ENCODE measurements around the gene MYO15B. TPM values are rescaled to one million over a fixed set of nuclear protein-coding genes. Genes with fewer than 3 reads are reported as not detected.

MYO15B gene
- total and polyA plus RNA-seq, 2 of the 4 experiments (the other 2 are of a cell fraction): 0.18 to 0.65 TPM

- BruUV-seq (replicated peaks): no TSS peak
- H3K4ac ChIP-seq (ENCODE audit: low read depth, low read length): no peak overlapping the region
- ChIA-PET CTCF (no interaction called here), POLR2A (ENCODE audit: unreplicated experiment) (no interaction called here)
- no peak overlapping the region for H3K23ac ChIP-seq (ENCODE audit: low read depth, low read length)
- no peak overlapping the region for H2BK5ac ChIP-seq (ENCODE audit: low read depth, low read length, poor library complexity, severe bottlenecking)
- no peak overlapping the region for H3K18ac ChIP-seq (ENCODE audit: low read depth, low read length)
- H3K4me2 ChIP-seq (ENCODE audit: low read depth, low read length): no peak overlapping the region
- H4K5ac ChIP-seq (ENCODE audit: low read depth, low read length): no peak overlapping the region
- no peak overlapping the region for H3K9ac ChIP-seq (ENCODE audit: low read depth, low read length)
- no peak overlapping the region for H3K56ac ChIP-seq (ENCODE audit: extremely low read depth, insufficient read depth, low read length)
- H2AFZ ChIP-seq (replicated peaks; ENCODE audit: low read length, poor library complexity): no peak overlapping the region
- no peak overlapping the region for H3K27ac ChIP-seq (ENCODE audit: insufficient read depth, low read length)
- no peak overlapping the region for H4K8ac ChIP-seq (ENCODE audit: low read depth in 2 of 2, low read length in 2 of 2)
- H3K4me3 ChIP-seq (ENCODE audit: insufficient read depth, low read depth, low read length): no peak overlapping the region
- 66% methylated on average over 11 of the region's 38 CpGs; no CpG with 5 or more reads in 1 of the 2 experiments for WGBS, 2 experiments (ENCODE audit: extremely low coverage in 2 of 2, insufficient read length in 1 of 2)
- TF ChIP-seq BHLHE40 (IDR thresholded peaks at IDR 0.05; ENCODE audit: low read depth, low read length): no peak
- no peak for TF ChIP-seq NFE2L2 (IDR thresholded peaks at IDR 0.05; ENCODE audit: low read depth, low read length)
- TF ChIP-seq RCOR1 (IDR thresholded peaks at IDR 0.05; ENCODE audit: insufficient replicate concordance, low read length): no peak
- no peak for TF ChIP-seq MXI1 (IDR thresholded peaks at IDR 0.05; ENCODE audit: borderline replicate concordance, low read depth, low read length)
- no peak for TF ChIP-seq MAFK (IDR thresholded peaks at IDR 0.05; ENCODE audit: low read depth, low read length)
- TF ChIP-seq ELK1 (IDR thresholded peaks at IDR 0.05; ENCODE audit: borderline replicate concordance, low read depth, low read length): no peak
- no peak for TF ChIP-seq CEBPB (IDR thresholded peaks at IDR 0.05; ENCODE audit: low read depth, low read length)
- TF ChIP-seq RAD21 (IDR thresholded peaks at IDR 0.05; ENCODE audit: low read length): no peak
- no peak for TF ChIP-seq CTCF (conservative IDR thresholded peaks at IDR 0.05; ENCODE audit: low read depth, low read length)
- no peak for TF ChIP-seq USF2 (IDR thresholded peaks at IDR 0.05; ENCODE audit: low read depth, low read length)
- TF ChIP-seq RFX5 (IDR thresholded peaks at IDR 0.05; ENCODE audit: low read depth, low read length): no peak
- TF ChIP-seq SMC3 (IDR thresholded peaks at IDR 0.05; ENCODE audit: low read depth, low read length): no peak
- TF ChIP-seq POLR2A (IDR thresholded peaks at IDR 0.05; ENCODE audit: low read depth, low read length): no peak
- TF ChIP-seq MAZ (IDR thresholded peaks at IDR 0.05; ENCODE audit: borderline replicate concordance, low read depth, low read length): no peak
- H2AK5ac ChIP-seq (ENCODE audit: low read depth, low read length): no peak overlapping the region
- H4K20me1 ChIP-seq (ENCODE audit: insufficient read depth, low read length): no peaks in the 10 kb centered on the region
- no peak for DNase-seq
- dilution Hi-C loops (cut with HindIII; ENCODE audit: low sequenced_read_pairs, unreplicated experiment) (no loop called here), in situ Hi-C loops (cut with MboI; ENCODE audit: low sequenced_read_pairs) (no loop called here), intact Hi-C loops (cut with micrococcal nuclease) (no loop called here)
- no peak overlapping the region for H2BK120ac ChIP-seq (ENCODE audit: low read depth, low read length)
- H3K27me3 ChIP-seq (ENCODE audit: control insufficient read depth, insufficient read depth, low read length): peaks cover 2% of the 10 kb centered on the region
- ATAC-seq (ENCODE audit: low read depth): no peak
- H4K91ac ChIP-seq (ENCODE audit: insufficient read depth, low read depth, low read length): no peak overlapping the region
- peaks cover 1% of the 10 kb centered on the region; the same call in 1 of the 2 replicates for H3K4me1 ChIP-seq (ENCODE audit: control insufficient read depth, insufficient read depth, low read length)
- no peak overlapping the region for H2BK15ac ChIP-seq (ENCODE audit: low read depth, low read length)
- H3K36me3 ChIP-seq (ENCODE audit: control insufficient read depth, insufficient read depth, low read length): no peaks in the 10 kb centered on the region
- H3K9me3 ChIP-seq (ENCODE audit: control insufficient read depth, insufficient read depth, low read length): no peaks in the 10 kb centered on the region
- H2BK20ac ChIP-seq (ENCODE audit: low read depth, low read length): no peak overlapping the region
- no peaks in the 10 kb centered on the region for H3K9me1 ChIP-seq (ENCODE audit: insufficient read depth, low read length)
- H2AK9ac ChIP-seq (replicated peaks; ENCODE audit: low read depth, low read length, poor library complexity): no peak overlapping the region
- H3K14ac ChIP-seq (replicated peaks; ENCODE audit: low read depth, low read length): no peak overlapping the region
- H3K79me1 ChIP-seq (ENCODE audit: low read depth in 1 of 2, low read length in 2 of 2): no peaks in the 10 kb centered on the region
Measured at GRCh38 chr17:75558666-75559530, 28.7 kb upstream of the MYO15B start.

Data from IMR-90 (cell line).